GM12892 (cell line): ENCODE measurements around the gene AURKB.

ENCODE experiments used
- POLR2A ChIP-seq: IDR thresholded peaks from 2 replicates; pipeline ENCODE4 v1.6.1; 2011; ENCODE audit warnings: low read depth, low read length, control low read depth
- POLR2AphosphoS5 ChIP-seq: IDR thresholded peaks from 2 replicates; pipeline ENCODE4 v1.6.1; 2011; ENCODE audit warnings: low read depth, low read length, control low read depth

GRCh38 chr17:8189711-8190477 lies 20.5 kb downstream of the AURKB start, which contains the start of gene BORCS6:
- TF ChIP-seq POLR2AphosphoS5 (no peak), POLR2A (peak; percentile 66; the same call in 1 of the 2 replicates)
